Left ventricle myocardium inferior (tissue), 1 donor: ENCODE measurements around the gene RASA3. TPM values are rescaled to one million over a fixed set of nuclear protein-coding genes. Genes with fewer than 3 reads are reported as not detected.

Experiments used
- DNase-seq: peaks from one replicate; pipeline ENCODE4 v3.0.0-alpha.2; 2020
- H3K27ac ChIP-seq: fragments of 200-600 bp; replicated peaks from 2 replicates; pipeline ENCODE4 v1.8.0; 2021
- H3K27me3 ChIP-seq: fragments of 200-600 bp; 2 replicates; pipeline ENCODE4 v1.8.0; 2021; ENCODE audit warnings: low read depth
- H3K36me3 ChIP-seq: fragments of 200-600 bp; 2 replicates; pipeline ENCODE4 v1.8.0; 2021
- H3K4me1 ChIP-seq: fragments of 200-600 bp; 2 replicates; pipeline ENCODE4 v1.8.0; 2021
- H3K4me3 ChIP-seq: fragments of 200-600 bp; 2 replicates; pipeline ENCODE4 v1.8.0; 2021; ENCODE audit warnings: mild to moderate bottlenecking, moderate library complexity
- H3K9me3 ChIP-seq: fragments of 200-600 bp; replicated peaks from 2 replicates; pipeline ENCODE4 v1.8.0; 2021
- intact Hi-C: fragments of 100-400 bp; cut with micrococcal nuclease; formaldehyde crosslinking; loops from one replicate; pipeline ENCODE4 v1.11.0; 2022
- total RNA-seq: library from RNA; stranded (reverse); fragmentation: NEBNext Ultra II Directional; extraction: Animal tissue kit (Norgen Biotek cat#: 25700); gene quantifications from one replicate; pipeline ENCODE4 v1.2.1, GENCODE V29; 2021
- TF ChIP-seq, protein P1 (sequence below): fragments of 200-600 bp; IDR thresholded peaks from 2 replicates; pipeline ENCODE4 v1.8.0; 2021; ENCODE audit warnings: antibody characterized with exemption, mild to moderate bottlenecking, borderline replicate concordance
- donor health status: DM: no; HTN: yes; CAD: no; lungs with severe emphysema.

RASA3 gene
- total RNA-seq, 1 donor from 2014 or later: 9.5 TPM

- Histone ChIP-seq H3K27ac (no peak overlapping the region), H3K4me1 (peaks cover 46% of the 10 kb centered on the region), H3K36me3 (no peaks in the 10 kb centered on the region), H3K9me3 (no peaks in the 10 kb centered on the region), H3K4me3 (no peak overlapping the region), H3K27me3 (peaks cover 18% of the 10 kb centered on the region)
- intact Hi-C loops: no loop called here
- DNase-seq: peak; percentile 7
- TF ChIP-seq, protein P1, sequence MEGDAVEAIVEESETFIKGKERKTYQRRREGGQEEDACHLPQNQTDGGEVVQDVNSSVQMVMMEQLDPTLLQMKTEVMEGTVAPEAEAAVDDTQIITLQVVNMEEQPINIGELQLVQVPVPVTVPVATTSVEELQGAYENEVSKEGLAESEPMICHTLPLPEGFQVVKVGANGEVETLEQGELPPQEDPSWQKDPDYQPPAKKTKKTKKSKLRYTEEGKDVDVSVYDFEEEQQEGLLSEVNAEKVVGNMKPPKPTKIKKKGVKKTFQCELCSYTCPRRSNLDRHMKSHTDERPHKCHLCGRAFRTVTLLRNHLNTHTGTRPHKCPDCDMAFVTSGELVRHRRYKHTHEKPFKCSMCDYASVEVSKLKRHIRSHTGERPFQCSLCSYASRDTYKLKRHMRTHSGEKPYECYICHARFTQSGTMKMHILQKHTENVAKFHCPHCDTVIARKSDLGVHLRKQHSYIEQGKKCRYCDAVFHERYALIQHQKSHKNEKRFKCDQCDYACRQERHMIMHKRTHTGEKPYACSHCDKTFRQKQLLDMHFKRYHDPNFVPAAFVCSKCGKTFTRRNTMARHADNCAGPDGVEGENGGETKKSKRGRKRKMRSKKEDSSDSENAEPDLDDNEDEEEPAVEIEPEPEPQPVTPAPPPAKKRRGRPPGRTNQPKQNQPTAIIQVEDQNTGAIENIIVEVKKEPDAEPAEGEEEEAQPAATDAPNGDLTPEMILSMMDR: no peak
These were observed 198.5 kb downstream of the RASA3 start for GRCh38 chr13:113933901-113934300.

GRCh38 chr13:113931841-113932459 lies 200.5 kb downstream of the RASA3 start:
- Histone ChIP-seq H3K4me3 (no peak overlapping the region), H3K36me3 (no peaks in the 10 kb centered on the region), H3K27me3 (peaks cover 9% of the 10 kb centered on the region), H3K27ac (no peak overlapping the region), H3K9me3 (no peaks in the 10 kb centered on the region), H3K4me1 (peaks cover 52% of the 10 kb centered on the region)
- TF ChIP-seq, protein P1: no peak
- no peak for DNase-seq
- intact Hi-C loops: no loop called here

- H3K4me1 ChIP-seq: peaks cover 48% of the 10 kb centered on the region
- no peaks in the 10 kb centered on the region for H3K27me3 ChIP-seq
- TF ChIP-seq, protein P1: no peak
- H3K9me3 ChIP-seq: no peaks in the 10 kb centered on the region
- no peak overlapping the region for H3K4me3 ChIP-seq
- intact Hi-C loops: no loop called here
- H3K36me3 ChIP-seq: no peaks in the 10 kb centered on the region
- DNase-seq: no peak
- no peak overlapping the region for H3K27ac ChIP-seq
These were observed 201.5 kb downstream of the RASA3 start for GRCh38 chr13:113930671-113931637.

DNA sequence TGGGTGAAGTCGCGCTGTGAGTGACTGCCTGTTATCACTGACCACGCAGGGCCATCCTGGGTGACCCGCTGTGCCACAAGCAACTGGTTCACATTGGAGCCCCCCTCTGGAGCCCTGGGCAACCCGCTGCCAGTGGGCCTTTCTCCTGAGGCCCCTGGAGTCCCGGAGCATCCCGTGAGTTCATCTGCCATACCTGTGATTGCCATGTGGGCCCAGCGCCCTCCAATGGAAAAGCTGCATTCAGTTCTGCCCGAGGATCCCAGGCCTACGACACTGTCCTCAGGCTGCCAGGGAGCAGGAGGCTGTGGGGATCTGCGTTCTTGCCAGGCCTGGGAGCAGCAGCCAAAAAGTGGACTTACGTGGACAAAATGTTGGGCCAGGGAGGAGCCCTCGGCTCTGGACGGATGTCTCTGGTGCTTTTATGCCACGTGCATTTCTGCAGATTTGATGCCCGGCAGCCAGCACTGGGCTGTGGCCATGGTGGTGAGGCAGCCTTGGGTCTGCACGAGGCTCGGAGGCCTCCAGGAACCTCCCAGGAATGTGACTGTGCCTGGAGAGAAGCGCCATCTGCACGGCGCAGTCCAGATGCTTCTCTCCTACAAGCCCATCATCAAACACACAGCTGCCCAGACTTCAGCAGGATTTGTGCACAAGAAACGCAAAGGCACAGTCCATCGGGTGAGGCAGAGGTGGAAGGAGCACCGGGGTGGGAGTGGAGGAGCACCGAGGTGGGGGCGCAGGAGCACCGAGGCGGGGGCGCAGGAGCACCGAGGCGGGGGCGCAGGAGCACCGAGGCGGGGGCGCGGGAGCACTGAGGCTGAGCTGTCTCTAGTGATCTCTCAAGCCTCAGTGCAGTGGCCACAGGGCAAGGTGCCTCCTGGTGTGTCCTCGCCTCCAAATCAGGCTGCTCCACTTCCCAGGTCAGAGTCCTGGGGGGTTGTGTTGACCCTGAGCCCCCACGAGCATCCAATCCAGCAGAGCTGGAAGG lies 202.5 kb downstream of the RASA3 start:
- H3K9me3 ChIP-seq: no peaks in the 10 kb centered on the region
- H3K4me3 ChIP-seq: no peak overlapping the region
- no peaks in the 10 kb centered on the region for H3K36me3 ChIP-seq
- peaks cover 39% of the 10 kb centered on the region for H3K4me1 ChIP-seq
- H3K27me3 ChIP-seq: no peaks in the 10 kb centered on the region
- peak overlapping the region; percentile 85 for H3K27ac ChIP-seq
- TF ChIP-seq, protein P1: no peak
- DNase-seq: peak; percentile 16
- intact Hi-C loops: no loop called here
